NCI-H2227 (cell line): Measurements from ENCODE around the gene POMP.
"Not testable (repeated sequence)": the region's sequence is repeated elsewhere in the genome, so short reads cannot be mapped to it uniquely, and the experiment has no call there.

Experiments used
- DNase-seq: peaks from one replicate; lab custom pipeline; 2025; ENCODE audit not compliant: unreplicated experiment; lab: John Stamatoyannopoulos, UW

The POMP gene

DNA sequence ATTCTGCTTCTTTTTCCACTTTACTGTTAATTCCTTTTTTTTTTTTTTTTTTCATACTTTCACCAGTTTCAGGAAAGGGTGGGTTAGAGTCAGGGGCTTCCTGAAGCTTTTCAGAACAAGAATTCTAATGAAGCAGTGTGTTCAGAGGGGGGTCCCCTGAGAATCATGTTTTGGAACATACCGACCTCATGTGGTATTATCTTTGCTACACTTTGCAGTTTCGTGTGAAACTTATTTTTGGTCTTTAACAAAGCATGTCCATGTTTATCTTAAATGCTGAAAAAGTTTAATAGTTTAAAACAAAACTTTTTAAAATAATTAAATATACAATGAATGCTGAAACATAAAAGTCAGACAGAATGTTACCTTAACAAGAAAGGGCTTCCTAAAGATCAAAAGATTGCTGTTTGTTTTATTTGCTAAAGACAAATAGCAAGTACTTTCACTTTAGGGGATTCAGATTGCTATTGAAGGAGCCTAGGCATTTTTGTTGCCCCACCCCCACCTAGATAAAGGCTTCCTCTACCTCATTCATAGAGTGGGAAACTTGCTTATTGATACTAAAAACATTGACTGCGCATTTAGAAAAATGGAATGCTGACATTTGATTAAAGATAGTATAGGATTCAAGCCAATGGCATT lies 21.1 kb upstream of the POMP start:
- no peak for DNase-seq

DNA sequence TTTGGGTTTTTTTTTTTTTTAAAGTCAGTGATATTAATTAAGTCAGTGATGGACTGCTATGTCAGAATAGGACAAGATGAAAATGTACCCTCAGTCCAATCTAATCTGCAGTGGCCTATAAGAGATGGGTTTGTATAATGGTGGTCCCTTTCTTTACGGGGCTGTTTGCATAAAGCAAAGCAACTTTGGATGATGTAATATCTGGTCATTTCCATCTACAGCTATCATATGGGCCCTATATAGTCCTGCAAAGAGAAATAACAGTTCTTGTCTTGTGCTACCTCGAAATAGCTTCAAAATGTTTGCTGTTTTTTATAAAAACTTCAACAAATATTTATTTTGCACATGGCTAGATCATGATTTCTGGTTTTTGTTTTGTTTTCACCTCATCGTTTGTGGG lies 20.2 kb upstream of the POMP start:
- no peak for DNase-seq

DNA sequence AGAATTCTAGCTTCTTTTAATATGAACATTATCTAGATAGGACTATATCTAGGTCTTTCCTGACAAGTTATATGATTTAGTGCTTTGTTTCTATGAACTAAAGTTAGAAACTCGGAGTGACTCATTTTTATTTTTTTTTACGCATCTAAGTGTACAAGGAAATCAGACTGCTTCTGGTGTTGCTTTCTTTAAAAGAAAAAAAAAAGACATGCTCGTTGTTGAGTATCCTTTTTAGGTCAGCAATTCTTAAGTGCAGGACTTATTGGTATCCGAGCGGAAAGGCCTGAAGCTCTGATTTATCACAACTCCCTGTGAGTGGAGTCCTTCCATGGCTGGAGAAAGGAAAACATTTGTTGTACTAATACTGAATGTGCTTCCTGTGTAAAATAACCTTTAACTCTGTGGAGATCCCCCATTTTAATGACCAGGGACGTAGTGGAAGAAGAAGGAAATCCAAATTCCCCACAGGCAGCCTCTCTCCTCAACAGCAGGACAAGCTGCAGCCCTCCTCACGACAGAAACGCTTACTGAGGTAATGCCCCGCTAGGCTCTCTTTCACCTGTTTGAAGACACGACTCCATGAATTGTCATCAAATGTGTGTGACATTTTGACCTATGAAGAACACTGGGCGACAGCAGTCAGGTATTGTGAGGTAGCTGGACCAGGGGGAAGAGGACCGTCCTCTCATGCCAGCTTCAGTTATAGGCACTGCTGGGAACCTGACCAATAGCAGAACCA lies 17.9 kb upstream of the POMP start:
- DNase-seq = no peak

DNA sequence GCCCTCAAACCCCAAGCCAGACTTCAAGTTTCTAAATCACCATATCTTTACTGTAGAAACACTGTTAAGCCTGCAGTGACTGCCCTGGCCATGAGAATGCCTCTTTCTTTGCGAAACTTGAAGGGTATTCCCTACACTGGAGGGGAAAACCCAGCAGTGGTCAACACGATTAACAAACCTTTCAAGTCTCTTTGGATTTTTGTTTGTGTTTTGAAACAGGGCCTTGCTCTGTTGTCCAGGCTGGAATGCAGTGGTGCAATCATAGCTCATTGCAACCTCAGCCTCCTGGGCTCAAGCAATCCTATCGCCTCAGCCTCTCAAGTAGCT lies 17.4 kb upstream of the POMP start:
- DNase-seq = no peak

DNA sequence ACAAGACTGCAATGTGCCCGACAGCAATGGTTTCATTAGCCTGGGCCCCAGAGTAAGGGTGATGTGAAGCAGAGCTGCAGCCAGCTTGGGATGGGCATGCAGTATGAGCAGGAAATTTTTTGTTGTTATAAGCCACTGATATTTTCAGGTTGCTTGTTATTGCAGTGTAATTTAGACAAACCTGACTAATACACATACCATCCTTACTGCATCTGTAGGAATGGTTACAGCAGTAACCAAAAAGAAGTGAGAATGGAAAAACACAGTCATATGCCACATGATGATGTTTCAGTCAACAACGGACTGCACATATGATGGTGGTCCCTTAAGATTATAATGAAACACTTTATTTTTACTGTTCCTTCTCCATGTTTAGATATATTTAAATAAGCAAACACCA lies 8.6 kb upstream of the POMP start:
- no peak for DNase-seq

DNA sequence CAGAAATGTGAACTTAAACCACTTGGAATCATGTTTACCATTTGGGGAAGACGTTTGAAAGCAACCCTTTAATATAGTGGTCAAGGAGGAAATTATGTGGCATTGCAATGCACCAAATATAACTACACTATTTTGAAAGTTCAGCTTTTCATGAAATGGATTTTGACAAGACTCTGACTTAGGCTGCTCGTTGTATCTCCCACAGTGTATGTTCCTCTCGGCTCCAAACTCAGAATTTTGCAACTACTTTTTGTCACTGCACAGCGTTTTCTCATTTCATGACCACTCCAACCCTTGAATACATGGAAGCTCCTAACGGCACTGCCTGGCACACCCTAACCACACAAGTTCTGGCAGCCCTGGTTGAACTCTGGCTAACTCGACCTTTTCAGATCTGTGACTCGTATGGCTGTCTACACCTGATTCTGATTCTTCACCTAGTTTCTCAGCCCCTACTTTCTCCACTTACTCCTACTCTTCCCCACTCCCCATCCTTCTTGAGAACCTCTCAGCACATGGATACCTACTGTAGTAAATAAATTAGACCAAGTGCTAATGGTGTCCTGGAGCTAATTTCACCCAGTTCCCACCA lies 7.0 kb upstream of the POMP start:
- DNase-seq = no peak

DNA sequence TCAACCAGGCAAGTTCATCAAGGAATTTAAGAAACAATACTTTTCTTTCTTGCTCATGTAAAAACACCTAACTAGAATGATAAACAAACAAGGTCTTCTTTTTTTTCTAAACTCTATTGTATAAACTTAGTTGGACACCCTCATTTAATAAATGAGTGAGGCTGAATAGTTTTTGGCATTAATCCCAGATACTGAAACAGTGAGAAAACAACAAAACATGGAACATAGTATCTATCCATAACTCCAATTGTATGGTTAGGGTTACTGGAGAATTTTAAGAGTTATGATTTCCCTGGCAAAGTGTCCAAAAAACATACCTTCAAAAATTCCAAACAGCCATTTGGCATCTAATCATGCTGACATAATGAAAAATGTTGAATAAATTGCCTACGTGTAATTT lies 5.8 kb upstream of the POMP start:
- no peak for DNase-seq

DNA sequence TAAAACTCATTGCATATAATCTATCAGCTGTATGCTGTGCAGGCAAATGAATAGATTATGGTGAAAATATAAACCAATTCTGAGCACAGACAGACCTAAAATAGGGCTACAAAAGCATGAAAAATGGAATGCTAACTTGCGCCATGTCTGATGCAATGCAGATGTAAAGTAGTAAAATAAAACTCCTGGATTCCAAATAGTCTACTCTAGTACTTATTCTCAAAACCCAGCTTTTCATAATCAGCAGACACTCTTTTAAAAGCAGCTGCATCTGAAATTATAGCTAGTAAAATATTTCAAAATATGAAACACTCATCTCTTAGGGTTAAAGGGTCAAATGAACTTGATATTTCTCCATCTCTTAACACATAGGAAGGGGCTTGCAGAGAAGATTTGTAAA lies 4.7 kb upstream of the POMP start:
- DNase-seq = no peak

DNA sequence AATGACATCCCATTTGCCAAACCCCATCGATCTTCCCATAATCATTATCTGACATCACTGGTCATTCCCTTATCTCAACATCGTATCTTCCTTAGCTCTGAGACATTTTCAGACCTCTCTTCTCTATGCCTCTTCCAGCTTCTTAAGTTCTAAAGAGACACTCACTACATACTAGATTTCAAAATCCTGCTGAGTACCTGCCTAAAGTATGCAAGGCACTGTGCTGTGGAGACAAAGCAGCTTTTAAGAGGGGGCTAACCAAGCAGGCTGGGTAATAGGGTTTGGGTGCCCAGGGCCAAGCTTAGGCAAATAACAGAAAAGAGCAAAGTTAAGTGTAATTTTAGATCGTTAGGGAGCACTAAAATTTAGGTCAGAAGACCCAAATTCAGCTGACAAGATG lies 3.4 kb upstream of the POMP start:
- DNase-seq = no peak

DNA sequence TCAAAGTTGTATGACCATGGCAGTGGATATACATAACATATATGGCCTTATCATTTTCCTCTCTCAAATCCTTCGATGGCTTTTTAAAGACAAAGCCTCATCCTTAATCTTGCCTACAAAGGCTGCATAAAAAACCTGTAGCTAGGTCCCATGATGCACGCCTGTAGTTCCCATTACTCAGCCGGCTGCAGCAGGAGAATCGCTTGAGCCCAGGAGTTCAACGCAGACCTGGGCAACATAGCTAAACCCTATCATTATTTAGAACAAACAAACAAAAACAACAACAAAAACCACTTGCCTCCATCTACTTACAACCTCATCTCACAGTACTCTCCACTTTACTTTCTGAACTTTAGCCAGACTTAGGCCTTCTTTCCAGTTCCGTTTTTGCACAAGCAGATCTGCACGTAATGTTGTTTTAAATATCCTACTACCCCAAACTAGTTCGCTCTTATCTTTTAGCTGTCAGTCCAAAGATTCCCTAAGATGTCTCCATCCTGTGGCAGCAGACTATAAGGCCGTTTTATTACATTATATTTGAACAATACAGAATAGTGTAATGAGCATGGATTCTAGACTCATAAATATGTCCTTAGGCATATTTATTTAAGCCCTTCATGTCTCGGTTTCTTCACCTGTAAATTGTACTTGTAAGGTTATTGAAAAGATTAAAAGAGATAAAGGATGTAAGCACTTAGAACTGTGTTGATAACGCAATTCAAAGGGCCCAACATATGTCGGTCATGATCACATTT lies 969 bp upstream of the POMP start:
- peak; percentile 5 for DNase-seq

DNA sequence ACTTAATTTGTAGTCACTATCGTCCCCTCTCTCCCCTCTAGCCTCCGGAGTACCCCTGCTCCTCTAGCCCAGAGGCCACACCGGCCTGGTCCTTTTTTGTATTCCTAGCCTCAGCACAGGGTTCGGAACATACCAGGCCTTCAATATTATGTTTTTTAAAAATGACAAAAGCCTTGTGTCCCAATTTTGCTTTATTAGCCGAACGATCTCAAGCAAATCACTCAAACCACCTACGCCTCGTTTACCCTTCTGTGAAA lies 463 bp upstream of the POMP start:
- peak; percentile 18 for DNase-seq

DNA sequence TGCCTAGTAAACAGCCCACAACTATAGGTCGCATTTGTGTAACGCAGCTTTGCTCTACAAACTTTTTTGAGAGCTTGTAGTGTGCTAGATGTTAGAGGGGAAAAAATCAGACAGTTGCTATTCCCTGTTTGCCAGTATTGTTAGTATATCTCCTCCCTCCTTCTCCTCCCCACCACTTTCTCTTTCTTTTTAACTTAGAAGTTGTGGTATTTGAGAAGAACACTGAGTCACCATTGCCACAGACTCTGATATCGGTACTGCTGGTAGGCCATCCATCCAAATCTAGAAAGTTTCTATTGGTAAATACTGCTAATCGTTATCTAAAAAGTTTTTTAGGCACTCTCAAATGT lies 666 bp downstream of the POMP start:
- no peak for DNase-seq

DNA sequence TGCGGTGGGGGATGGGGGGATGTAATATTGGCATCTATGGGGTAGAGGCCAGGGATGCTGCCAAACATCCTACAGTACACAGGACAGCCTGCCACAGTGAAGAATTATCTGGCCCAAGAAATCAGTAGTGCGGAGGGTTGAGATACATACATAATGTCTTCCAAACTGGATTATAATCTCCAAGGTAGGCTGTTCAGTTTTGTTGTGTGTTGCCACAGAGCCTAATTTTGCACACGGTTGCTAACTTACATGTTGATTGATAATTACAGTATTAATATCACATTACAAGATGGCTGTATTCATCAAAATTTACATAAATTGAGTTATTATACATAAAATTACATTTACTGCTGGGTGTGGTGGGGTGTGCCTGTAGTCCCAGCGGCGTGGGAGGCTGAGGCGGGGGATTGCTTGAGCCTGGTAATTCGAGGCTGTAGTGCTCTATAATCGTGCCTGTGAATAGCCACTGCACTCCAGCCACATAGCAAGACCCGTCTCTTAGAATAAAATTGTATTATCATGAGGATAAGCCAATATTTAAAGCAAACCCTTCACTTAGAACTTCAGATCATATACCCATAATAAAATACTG lies 8.1 kb downstream of the POMP start:
- DNase-seq = no peak

DNA sequence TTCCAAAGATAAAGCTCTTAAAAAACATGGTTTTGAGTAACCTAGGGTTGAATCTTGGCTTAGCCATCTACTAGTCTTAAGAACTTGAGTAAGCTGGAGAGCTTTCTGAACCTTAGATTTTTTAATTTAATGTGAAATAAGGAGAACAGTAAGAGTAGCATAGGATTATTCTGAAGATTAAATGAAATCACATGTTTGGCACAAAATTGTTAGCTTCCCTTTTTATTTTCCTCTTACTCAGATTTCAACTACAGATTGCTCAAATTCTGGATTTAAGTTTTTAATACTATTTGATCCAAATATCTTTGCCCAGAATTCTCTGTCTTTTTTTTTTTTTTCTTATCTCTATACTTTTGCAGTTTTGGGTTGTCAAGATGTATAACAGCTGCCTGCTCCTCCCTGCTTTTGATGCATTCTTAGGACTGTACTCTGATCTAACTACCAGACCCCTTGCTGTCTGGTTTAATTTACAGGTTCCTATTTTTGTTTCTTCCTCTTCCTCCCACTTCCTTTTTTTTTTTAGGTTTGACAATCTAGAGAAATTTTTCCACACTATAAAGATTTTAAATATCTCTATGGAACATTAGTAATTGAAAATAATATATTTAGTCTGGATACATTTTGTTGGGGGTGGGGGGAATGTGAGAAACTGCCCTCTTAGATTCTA lies 12.3 kb downstream of the POMP start:
- DNase-seq = no peak

DNA sequence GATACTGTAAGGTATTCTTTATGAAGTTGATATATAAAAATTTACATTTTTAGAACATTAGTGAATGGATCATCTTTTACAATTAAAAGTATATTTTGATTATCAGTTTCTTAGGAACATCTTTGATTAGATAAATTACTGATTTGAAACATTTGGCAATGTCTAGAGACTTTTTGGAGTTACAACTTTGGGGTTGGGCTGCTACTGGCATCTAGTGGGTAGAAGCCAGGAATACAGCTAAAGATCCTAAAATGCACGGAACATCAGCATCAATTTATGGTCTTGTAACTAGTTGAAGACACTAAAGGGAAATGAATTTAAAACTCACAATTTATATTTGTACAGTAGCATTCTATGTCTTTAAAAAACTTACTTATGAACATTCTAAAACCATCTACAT lies 19.9 kb downstream of the POMP start:
- no peak for DNase-seq

DNA sequence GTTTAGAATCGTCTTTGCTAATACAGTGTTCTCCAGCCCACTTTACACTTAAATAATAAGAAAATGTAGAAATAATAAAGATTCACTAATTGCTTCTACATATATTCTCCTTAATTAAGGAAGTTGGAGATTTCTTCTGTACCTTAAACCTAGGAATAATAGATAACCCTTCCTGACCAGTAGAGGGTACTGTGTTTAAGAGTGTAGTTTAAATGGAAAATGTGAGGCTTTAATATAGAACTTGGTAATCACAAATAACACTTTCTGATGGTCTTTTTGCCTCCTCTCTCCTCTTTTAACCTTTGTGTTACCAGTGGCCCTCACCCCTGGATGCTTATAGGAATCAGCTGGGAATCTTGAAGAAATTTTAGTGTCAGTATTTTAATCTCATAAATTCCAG lies 20.7 kb downstream of the POMP start:
- no peak for DNase-seq

DNA sequence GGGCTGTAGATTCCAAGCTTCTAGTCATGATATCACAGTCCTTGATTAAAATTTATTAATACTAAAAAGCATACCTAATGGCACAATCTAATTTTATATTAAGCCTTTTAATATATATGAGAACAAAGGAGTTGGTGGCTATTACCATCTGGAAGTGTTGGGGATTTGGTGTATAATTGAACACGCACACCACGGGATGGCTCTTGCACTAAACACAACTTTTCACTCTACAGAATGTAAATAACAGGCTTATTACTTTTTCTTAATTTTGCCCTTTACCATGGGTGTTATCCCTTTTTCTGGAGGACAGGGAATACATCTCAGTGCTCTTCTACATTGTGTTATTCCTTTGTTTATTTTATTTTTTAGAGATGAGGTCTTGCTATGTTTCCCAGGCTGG lies 21.6 kb downstream of the POMP start:
- no peak for DNase-seq

DNA sequence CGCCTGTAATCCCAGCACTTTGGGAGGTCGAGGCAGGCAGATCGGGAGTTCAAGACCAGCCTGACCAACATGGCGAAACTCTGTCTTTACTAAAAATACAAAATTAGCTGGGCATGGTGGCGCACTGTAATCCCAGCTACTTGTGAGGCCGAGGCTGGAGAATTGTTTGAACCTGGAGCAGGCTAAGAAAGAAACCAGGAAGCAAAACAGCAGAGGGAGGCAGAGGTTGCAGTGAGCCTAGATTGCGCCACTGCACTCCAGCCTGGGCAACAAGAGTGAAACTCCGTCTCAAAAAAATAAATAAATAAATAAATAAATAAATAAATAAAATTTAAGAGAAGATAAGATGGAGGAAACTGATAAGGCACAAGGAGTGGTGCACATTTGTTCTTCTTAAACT lies 24.2 kb downstream of the POMP start:
- DNase-seq = not testable (repeated sequence)

DNA sequence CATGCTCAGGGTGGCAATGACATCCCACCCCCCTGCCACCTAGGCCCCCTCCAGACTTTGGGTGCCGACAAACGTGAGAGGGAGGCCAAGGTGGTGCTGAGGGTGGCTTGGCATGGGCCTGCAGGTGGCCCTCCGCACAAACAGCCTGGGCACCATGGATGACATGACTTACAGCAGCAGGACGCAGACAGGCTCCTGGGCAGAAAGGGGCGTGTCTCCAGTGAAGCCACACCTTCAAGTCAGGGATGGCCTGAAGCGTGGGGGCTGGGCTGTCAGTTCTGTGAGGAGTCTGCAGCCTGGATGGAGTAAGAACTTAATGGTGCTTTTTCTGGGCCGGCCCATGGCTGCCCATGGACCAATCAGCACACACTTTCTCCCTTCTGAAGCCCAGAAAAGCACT lies 25.3 kb downstream of the POMP start:
- peak; percentile 7 for DNase-seq

DNA sequence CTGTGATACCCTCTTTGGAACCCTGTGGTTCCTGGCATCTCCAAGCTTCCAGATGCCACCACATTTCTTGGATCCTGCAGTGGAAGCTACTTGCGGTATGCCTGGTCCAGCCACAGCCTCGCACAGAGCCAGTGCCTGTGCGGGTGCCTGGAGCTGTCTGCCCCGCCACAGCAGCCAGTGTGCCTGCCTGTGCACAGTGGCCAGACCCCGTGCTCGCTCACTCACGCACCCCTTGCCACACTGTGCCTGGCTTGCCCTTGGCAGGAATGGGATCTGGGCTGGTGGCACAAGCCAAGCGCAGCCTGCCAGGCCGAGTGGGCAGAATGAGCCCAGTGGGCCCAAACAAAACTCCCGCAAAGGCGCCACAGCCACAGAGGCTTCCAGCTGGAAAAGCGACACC lies 26.2 kb downstream of the POMP start:
- no peak for DNase-seq

DNA sequence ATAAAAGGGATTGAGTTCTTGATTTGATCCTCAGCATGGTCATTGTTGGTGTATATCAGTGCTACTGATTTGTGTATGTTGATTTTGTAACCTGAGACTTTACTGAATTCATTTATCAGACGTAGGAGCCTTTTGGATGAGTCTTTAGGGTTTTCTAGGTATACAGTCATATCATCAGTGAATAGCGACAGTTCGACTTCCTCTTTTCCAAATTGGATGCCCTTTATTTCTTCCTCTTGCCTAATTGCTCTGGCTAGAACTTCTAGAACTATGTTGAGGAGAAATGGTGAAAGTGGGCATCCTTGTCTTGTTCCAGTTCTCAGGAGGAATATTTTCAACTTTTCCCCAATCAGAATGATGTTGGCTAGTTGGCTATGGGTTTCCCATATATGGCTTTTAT lies 27.0 kb downstream of the POMP start:
- DNase-seq = no peak
